ENCODE results near the gene LRRC23. TPM values are rescaled to one million over a fixed set of nuclear protein-coding genes. Genes with fewer than 3 reads are reported as not detected.

Gene LRRC23
- total RNA-seq, 1 experiment from 2014 or later = 8.0 TPM

- Histone ChIP-seq H3K4me2 (ENCODE audit: low read length) (no peak overlapping the region), H3K9ac (ENCODE audit: low read length) (no peak overlapping the region), H3K79me2 (ENCODE audit: insufficient read depth, low read length) (no peaks in the 10 kb centered on the region), H3K4me1 (ENCODE audit: control insufficient read depth in 1 of 2, insufficient read depth in 2 of 2, low read length in 2 of 2) (peaks cover 7 to 18% of the 10 kb centered on the region in 2 experiments; a peak in 3 of 4 replicates), H3K27ac (ENCODE audit: low read depth, low read length) (no peak overlapping the region), H3K9me3 (ENCODE audit: control insufficient read depth in 1 of 2, insufficient read depth in 1 of 2, low read depth in 1 of 2, low read length in 2 of 2) (no peaks in the 10 kb centered on the region), H2AFZ (ENCODE audit: low read depth, low read length, poor library complexity, severe bottlenecking) (no peak overlapping the region), H3K36me3 (ENCODE audit: control insufficient read depth in 1 of 2, insufficient read depth in 2 of 2, low read length in 2 of 2) (no peaks in the 10 kb centered on the region), H4K20me1 (ENCODE audit: insufficient read depth) (no peaks in the 10 kb centered on the region), H3K9me2 (ENCODE audit: insufficient read depth) (no peaks in the 10 kb centered on the region), H3K27me3 (ENCODE audit: insufficient read depth, low read length) (no peaks in the 10 kb centered on the region), H3K4me3 (replicated peaks in 1 of 2; ENCODE audit: low read depth in 1 of 2, low read length in 2 of 2) (no peak overlapping the region)
- ChIA-PET CTCF (no interaction called here), POLR2A (no interaction called here), RAD21 (ENCODE audit: low non-redundant PET in 1 of 2, low total read pairs in 2 of 2, uncharacterized antibody in 2 of 2, unreplicated experiment in 2 of 2) (no interaction called here)
- BruUV-seq (replicated peaks) = no TSS peak
- ATAC-seq (no peak), DNase-seq (ENCODE audit: low read depth, low spot score) (no peak)
- TF ChIP-seq REST (IDR thresholded peaks at IDR 0.05; ENCODE audit: low read depth) = no peak
- no peak for TF ChIP-seq ATF3 (IDR thresholded peaks at IDR 0.05)
- no peak for TF ChIP-seq CEBPB (IDR thresholded peaks at IDR 0.05; ENCODE audit: low read depth)
- no peak for TF ChIP-seq JUND (IDR thresholded peaks at IDR 0.05)
- no peak for TF ChIP-seq FOSL1 (IDR thresholded peaks at IDR 0.05; ENCODE audit: low read depth)
- TF ChIP-seq CTCF (IDR thresholded peaks at IDR 0.05 in 2 of 3, conservative IDR thresholded peaks at IDR 0.05 in 1 of 3; ENCODE audit: borderline replicate concordance in 1 of 3, insufficient read depth in 1 of 3, low read depth in 2 of 3, low read length in 2 of 3) = no peak
- no peak for TF ChIP-seq ZBTB33 (IDR thresholded peaks at IDR 0.05; ENCODE audit: extremely low read depth, insufficient replicate concordance, low read length)
- TF ChIP-seq ELF1 (IDR thresholded peaks at IDR 0.05; ENCODE audit: borderline replicate concordance, low read depth) = no peak
- TF ChIP-seq SP1 (IDR thresholded peaks at IDR 0.05; ENCODE audit: low read depth) = no peak
- TF ChIP-seq EZH2phosphoT487 (IDR thresholded peaks at IDR 0.05; ENCODE audit: borderline replicate concordance) = no peak
- no peak for TF ChIP-seq EGR1 (IDR thresholded peaks at IDR 0.05; ENCODE audit: low read depth)
- no peak for TF ChIP-seq SRF (IDR thresholded peaks at IDR 0.05; ENCODE audit: low read depth)
- TF ChIP-seq EZH2 (IDR thresholded peaks at IDR 0.05) = no peak
- no peak for TF ChIP-seq CBX3 (IDR thresholded peaks at IDR 0.05; ENCODE audit: low read depth)
- no peak for TF ChIP-seq RAD21 (IDR thresholded peaks at IDR 0.05; ENCODE audit: low read depth)
- TF ChIP-seq ZNF274 (IDR thresholded peaks at IDR 0.05; ENCODE audit: low read depth, low read length) = no peak
- no peak for TF ChIP-seq MAX (IDR thresholded peaks at IDR 0.05)
- TF ChIP-seq ZFX (IDR thresholded peaks at IDR 0.05) = no peak
- TF ChIP-seq POLR2AphosphoS5 (IDR thresholded peaks at IDR 0.05; ENCODE audit: low read depth, low read length) = no peak
- intact Hi-C loops (cut with micrococcal nuclease) = no loop called here
Measured at GRCh38 chr12:6952863-6953441, 48.3 kb downstream of the LRRC23 start.

Data from HCT116 (cell line).